Measurements from ENCODE around the gene CCDC187. TPM values are rescaled to one million over a fixed set of nuclear protein-coding genes. Genes with fewer than 3 reads are reported as not detected.
"Not testable (repeated sequence)": the region's sequence is repeated elsewhere in the genome, so short reads cannot be mapped to it uniquely, and the experiment has no call there.

CCDC187 gene
- 0.06 TPM in 1 of 2 replicates, not detected in the other for polyA plus RNA-seq (2014; cell fraction: cytosol; rRNA removed)
- polyA plus RNA-seq (2014; cell fraction: nucleus; rRNA removed) = 0.09 and 0.35 TPM in 2 replicates

- no peak for DNase-seq (ENCODE audit: low spot score)
Observed at GRCh38 chr9:136303825-136304416, at the start of gene CCDC187. CCDC187 (minus strand) TSS chr9:136304094; CDS start chr9:136303830, 264 bp downstream.

- no peak for DNase-seq (ENCODE audit: low spot score)
Observed at GRCh38 chr9:136353088-136353487, 49.2 kb upstream of the CCDC187 start.

GRCh38 chr9:136352682-136353081, 48.8 kb upstream of the CCDC187 start:
- DNase-seq (ENCODE audit: low spot score) = no peak

GRCh38 chr9:136351868-136352267, 48.0 kb upstream of the CCDC187 start:
- DNase-seq (ENCODE audit: low spot score) = not testable (repeated sequence)

GRCh38 chr9:136351252-136351800, 47.4 kb upstream of the CCDC187 start:
- DNase-seq (ENCODE audit: low spot score) = no peak

GRCh38 chr9:136349546-136349945, 45.7 kb upstream of the CCDC187 start:
- DNase-seq (ENCODE audit: low spot score) = no peak

- DNase-seq (ENCODE audit: low spot score) = no peak
Observed at GRCh38 chr9:136348691-136349090, 44.8 kb upstream of the CCDC187 start.

- peak; percentile 51 for DNase-seq (ENCODE audit: low spot score)
Observed at GRCh38 chr9:136347472-136348256, 43.8 kb upstream of the CCDC187 start.

GRCh38 chr9:136346927-136347465, 43.1 kb upstream of the CCDC187 start:
- no peak for DNase-seq (ENCODE audit: low spot score)

GRCh38 chr9:136346157-136346481, 42.2 kb upstream of the CCDC187 start:
- DNase-seq (ENCODE audit: low spot score) = peak; percentile 67

GRCh38 chr9:136345281-136346156, 41.6 kb upstream of the CCDC187 start:
- DNase-seq (ENCODE audit: low spot score) = no peak

- no peak for DNase-seq (ENCODE audit: low spot score)
Observed at GRCh38 chr9:136344544-136345280, 40.8 kb upstream of the CCDC187 start.

GRCh38 chr9:136343884-136344269, 40.0 kb upstream of the CCDC187 start:
- no peak for DNase-seq (ENCODE audit: low spot score)

GRCh38 chr9:136343121-136343883, 39.4 kb upstream of the CCDC187 start:
- DNase-seq (ENCODE audit: low spot score) = no peak

- DNase-seq (ENCODE audit: low spot score) = no peak
Observed at GRCh38 chr9:136342181-136343120, 38.6 kb upstream of the CCDC187 start.

- DNase-seq (ENCODE audit: low spot score) = no peak
Observed at GRCh38 chr9:136341769-136342168, 37.9 kb upstream of the CCDC187 start.

GRCh38 chr9:136341042-136341655, 37.3 kb upstream of the CCDC187 start:
- DNase-seq (ENCODE audit: low spot score) = no peak

GRCh38 chr9:136340356-136341041, 36.6 kb upstream of the CCDC187 start:
- DNase-seq (ENCODE audit: low spot score) = no peak

All from SK-N-DZ (cell line).